ENCODE results near the gene MAPK11. TPM values are rescaled to one million over a fixed set of nuclear protein-coding genes. Genes with fewer than 3 reads are reported as not detected.

The MAPK11 gene
- polyA plus RNA-seq (ENCODE audit: insufficient read length in 4 of 4): 1 to 10 TPM; 6.0 to 9.7 (median 7.9) TPM

DNA sequence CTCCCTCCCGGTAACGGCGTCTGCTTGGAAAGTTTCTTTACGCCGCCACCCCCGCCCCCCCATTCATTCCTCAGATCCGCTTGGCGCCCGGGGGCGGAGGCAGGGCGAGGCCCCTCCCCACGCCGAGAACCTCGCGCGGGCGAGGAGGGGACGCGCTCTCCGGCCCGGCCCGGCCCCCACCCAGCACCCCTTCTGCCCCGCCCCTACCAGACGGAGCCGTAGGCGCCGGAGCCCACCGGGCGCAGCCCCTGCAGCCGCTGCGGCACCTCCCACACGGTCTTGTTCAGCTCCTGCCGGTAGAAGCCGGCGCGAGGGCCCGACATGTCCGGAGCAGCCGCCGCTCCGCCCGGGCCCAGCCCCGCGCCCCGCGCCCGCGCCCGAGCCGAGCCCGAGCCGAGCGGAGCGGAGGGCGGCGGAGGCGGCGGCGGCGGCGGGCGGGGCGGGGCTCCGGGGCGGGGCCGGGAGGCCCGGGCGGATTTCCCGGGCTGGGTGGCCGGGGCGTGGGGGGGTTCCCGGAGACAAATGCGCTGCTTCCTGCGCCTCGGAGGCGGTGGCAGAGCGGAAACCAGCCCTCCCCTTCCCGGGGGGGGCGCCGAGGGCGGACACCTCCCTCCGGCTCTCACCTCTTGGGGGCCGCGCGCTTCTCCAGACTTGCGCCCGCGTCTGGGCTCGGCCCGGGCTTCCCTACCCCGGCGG is at the start of gene MAPK11:
Gene MAPK11, minus strand, starts transcription at position 411 of the 696 bp plus-strand sequence. Its CDS starts 88 bp downstream, at position 323.
- DNase-seq (ENCODE audit: low read depth in 4 of 4, low spot score in 3 of 4): no peak

DNA sequence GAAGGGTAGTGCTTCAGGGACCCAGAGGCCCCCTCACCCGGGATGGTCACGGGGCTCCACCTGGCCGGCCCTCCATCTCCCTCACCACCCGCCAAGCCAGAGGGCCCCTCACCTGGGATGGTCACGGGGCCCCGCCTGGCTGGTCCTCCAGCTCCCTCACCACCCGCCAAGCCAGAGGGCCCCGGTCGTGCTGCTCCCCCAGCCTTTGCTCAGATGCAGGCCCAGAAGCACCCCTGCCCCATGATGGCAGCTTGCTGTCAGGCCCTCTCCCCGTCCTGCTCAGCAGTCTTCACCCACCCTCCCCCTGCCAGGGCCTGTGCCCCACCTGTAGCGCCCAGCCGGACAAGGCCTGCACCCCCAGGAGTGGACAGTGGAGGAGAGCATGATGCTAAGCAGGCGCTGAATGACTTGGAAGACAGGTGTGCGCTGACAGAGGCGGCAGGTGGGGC is 49.3 kb upstream of the MAPK11 start:
- no peak for DNase-seq (ENCODE audit: low read depth in 4 of 4, low spot score in 3 of 4)

DNA sequence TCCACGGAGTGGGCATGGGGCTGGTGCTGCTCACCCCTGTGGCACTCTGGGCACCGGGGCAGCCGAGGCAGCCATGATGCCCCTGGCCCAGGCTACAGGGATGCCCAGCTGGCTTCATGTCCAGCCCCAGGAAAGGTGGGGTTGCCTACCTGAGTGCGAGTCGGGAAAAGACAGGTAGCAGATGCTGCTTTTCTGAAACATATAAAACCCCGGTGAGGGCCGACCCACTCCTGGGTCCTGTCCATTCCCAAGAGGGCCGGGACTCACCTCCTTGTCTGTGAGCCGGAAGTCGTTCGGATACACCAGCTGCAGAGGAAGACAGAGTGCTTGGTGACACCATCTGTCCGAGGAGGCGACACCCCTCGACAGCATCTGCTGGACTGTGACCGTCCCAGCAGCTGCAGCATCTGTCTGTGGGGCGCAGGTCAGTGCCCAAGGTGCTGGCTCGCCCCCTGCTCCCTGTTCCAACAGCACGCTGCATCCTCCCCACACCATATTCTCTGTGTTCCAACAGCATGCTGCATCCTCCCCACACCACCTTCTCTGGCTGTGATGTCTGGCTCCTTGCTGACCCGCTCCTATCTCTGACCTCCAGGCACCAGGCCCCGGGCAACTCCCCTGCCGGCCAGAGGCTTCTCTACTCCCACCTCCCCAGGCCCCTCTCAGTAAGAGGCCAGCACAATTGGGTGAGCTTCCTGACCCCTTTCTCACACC is 48.7 kb upstream of the MAPK11 start:
- DNase-seq (ENCODE audit: low read depth in 4 of 4, low spot score in 3 of 4): no peak

DNA sequence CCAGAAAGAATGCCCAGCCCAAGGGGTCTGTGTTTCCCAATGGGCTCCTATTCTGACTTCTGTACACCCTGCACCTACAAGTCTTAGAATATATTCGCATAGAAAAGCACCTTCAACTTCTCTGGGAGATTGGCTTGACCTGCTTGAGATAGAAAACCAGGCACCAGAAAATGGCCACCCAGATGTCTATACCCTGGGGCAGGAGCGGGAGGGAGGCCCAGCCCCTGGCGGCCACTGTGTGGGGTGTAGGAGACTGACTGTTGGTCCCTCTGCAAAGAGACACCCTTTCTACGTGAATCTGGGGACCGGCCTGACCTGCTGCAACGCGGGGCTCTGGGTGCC is 48.1 kb upstream of the MAPK11 start:
- DNase-seq (ENCODE audit: low read depth in 4 of 4, low spot score in 3 of 4): no peak

DNA sequence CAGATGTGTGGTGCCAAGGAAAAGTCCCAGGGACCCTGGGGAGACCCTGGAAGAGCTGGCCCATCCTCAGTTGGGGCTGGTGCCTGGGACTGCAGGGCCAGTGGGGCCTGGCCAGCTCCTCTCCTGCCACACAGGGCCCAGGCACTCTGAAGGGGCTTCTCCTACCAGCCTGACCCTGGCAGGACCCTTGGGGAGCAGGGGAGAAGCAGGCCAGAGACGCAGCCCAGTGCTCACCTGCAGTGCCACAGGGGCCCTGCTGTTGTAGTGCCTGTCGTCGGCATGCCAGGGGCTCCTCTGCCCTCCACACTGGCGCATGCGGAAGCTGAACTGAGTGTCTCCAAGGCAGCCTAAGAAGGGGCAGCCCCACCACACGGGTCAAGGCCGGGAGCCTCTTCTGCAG is 47.5 kb upstream of the MAPK11 start:
- DNase-seq (ENCODE audit: low read depth in 4 of 4, low spot score in 3 of 4): no peak

DNA sequence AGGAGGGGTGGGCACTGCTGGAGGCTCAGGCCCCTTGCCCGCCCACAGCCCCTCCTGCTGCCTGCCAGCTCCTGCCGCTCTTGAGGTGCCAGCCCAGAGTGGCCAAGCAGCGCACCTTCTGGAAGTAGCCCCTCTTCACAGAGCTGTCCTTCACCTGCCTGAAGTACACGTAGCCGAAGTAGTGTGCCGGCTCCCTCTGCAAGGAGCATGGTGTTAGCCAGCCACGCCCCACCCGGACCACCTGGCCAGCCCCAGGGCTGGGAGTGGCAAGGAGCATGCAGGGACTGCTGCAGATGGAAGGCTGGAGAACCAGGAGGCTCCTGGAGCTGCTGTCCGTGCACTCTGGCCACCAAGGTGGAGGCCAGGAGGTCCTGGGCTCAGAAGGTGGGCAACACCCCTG is 47.0 kb upstream of the MAPK11 start:
- no peak for DNase-seq (ENCODE audit: low read depth in 4 of 4, low spot score in 3 of 4)

DNA sequence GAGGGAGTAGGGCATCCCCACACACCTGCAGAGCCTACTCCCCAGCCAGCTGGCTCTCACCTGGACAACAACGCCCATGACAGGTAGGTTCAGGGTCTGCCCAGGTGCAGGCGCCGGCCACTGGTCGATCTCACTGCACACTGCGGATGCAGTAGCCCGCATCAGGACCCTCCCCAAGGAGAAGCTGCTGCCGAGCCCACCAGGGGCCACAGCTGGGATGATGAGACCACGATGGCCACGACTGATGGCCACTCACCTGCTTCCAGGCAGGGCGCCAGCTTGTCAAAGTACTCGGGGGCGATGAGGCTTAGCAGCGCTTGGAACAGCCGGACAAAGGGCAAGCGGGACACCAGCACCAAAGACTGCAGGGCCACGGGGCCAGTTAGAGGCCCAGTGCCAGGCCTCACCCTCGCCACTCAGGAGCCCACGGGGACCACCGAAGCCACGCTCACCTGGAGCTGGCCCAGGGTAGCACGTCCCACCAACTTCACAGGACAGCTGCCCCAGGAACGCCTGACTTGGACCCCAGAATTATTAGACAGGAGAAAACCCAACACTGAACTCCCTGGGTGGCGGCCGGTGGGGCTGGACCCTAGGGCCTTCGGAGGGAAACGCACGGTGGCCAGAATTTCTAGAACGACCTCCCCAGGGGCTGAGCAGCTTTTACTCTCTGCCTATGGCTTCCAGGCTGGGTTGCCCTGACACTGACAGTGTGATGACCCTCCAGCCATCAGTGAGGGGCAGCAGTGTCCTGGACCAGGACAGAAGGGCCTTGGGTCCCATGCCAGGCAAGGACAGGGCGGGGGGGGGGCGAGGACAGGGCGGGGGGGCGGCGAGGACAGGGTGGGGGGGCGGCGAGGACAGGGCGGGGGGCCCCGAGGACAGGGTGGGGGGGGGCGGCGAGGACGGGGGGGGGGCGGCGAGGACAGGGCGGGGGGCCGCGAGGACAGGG is 46.2 kb upstream of the MAPK11 start:
- no peak for DNase-seq (ENCODE audit: low read depth in 4 of 4, low spot score in 3 of 4)

DNA sequence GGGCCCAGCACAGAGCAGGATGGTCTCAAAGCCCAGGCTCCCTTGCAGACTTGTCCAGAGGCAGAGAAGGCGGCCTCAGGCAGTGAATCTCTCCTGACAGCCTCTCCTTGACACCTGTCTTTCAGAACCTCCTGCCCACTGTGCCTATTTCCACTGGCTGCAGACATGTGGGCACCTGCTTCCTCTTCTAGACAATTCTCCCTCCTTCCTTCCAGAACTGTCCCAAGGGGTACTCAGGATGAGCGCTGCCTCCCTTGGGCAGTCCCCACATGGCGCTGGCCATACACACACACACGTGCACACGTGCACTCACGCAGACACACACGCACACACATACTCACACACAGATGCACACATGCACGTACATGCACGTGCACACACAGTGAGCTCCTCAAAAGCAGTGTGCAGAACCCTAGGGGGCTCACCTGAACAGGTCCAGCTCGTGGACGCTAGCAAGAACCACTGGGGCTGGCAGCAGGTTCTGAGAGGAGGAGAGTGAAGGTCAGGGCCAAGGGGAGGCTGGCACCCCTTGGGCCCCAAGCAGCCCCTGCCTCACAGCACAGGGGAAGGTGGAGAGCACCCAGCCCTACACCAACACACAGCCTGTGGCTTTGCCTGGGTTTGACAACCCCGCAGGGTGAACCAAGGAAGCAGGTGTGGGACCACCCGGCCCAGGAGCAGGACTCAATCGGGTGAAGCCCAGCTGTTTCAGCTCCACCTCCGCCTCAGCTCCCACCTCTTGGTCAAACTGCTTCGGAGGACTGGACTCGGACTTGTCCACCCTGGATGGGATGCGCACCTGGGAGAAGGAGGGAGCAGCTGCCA is 45.3 kb upstream of the MAPK11 start:
- DNase-seq (ENCODE audit: low read depth in 4 of 4, low spot score in 3 of 4): no peak

DNA sequence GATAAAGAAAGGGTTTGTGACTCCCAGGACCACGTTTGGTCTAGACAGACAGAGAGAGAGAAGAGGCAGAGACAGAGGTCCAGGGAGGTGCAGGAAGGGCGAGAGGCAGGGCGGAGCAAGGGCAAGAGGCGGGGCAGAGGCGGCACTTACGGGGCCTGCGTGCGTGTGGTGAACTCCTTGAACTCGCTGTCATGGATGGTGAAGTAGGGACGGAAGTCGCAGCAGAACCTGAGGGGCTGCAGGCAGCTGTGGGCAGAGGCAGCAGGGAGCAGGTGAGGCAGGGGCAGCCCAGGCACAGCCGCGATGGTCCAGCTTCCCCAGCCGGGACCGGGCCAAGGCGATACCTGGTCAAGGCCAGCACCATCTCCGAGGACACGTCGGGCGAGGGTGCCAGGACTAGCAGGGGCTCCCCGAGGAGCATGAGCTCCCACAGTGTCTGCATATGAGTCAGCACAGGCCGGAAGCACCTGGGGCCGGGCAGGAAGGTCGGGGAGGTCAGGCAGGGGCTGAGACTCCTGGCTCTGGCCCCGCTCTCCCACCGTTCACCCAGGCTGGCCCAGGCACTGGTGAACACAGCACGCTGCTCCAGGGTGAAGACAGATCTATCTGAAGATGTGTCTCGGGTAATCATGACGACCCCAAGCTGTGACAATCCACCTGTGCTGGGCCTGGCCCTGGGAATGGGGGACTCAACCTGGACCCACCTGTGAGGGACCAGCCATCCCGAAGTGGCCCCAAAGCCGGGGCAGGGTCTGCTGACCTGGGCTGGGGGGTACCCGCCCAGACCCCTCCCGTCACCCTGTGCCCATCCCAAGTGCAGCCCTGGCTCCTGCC is 44.5 kb upstream of the MAPK11 start:
- no peak for DNase-seq (ENCODE audit: low read depth in 4 of 4, low spot score in 3 of 4)

DNA sequence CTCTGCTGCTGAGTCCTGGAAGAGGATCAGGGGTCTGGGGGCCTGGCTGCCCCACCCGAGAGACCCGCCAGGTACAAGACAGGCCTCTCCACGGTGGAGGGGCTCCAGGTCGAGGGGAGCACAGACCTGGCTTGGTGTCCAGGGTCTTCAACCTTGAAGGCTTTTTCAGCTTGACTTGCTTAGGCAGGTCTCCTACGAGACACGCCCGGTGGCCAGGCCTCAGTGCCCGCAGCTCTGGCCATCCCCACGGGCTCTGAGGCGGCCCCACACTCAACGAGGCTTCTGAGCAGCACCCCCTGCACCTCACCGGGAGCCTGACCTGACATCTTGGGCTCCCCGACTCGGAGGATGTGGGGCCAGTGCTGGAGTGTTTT is 43.9 kb upstream of the MAPK11 start:
- DNase-seq (ENCODE audit: low read depth in 4 of 4, low spot score in 3 of 4): no peak

DNA sequence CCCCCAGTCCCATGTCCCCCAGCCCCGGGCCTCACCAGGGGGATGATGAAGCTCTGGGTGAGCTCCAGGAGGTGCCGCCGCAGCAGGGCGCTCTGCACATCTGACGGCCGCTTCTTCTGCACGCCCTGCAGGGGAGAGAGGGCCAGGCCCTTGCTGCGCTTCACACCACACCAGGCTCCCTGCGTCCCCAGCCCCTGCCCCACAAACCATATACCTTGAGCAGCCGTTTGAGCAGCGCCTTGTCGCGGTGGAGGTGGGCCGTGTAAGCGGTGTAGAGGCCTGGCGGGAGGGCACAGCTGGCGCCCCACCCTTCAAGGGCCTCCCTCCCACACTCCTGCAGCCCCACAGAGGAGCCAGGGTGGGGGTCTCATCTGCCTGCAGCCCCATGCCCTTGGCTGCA is 43.4 kb upstream of the MAPK11 start:
- no peak for DNase-seq (ENCODE audit: low read depth in 4 of 4, low spot score in 3 of 4)

DNA sequence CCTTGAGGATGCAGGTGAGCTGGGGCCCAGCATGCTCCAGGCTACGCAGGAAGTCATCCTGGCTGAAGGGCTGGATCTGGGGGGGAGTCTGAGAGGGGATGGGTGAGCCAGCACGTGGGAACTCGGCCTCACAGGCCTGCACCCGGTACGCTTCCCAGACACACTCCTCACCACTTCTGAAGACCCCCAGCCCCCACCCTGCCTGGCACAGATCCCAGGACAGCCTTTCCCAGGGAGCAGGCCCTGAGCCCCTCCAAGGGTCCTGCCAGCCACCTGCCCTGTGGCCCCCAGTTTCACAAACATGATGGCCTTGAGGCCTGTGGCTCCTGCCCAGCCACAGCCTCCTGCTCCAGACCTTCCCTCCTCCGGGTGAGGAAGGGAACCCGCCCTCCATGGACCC is 42.8 kb upstream of the MAPK11 start:
- no peak for DNase-seq (ENCODE audit: low read depth in 4 of 4, low spot score in 3 of 4)

DNA sequence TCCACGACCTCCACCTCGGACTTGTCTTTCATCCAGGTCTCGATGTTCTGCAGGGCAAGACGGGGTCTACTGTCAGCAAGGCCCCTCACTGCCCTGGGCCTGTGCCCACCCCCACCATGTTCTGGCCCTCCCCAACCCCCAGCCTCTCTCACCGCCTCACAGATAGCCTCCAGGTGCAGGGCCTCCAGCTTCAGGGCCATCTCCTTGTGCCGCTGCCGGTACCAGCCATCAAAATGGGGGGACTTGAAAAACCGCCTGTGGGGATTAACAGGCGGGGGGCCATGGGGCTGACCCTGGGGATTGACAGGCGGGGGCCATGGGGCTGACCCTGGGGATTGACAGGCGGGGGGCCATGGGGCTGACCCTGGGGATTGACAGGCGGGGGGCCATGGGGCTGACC is 42.2 kb upstream of the MAPK11 start:
- DNase-seq (ENCODE audit: low read depth in 4 of 4, low spot score in 3 of 4): no peak

DNA sequence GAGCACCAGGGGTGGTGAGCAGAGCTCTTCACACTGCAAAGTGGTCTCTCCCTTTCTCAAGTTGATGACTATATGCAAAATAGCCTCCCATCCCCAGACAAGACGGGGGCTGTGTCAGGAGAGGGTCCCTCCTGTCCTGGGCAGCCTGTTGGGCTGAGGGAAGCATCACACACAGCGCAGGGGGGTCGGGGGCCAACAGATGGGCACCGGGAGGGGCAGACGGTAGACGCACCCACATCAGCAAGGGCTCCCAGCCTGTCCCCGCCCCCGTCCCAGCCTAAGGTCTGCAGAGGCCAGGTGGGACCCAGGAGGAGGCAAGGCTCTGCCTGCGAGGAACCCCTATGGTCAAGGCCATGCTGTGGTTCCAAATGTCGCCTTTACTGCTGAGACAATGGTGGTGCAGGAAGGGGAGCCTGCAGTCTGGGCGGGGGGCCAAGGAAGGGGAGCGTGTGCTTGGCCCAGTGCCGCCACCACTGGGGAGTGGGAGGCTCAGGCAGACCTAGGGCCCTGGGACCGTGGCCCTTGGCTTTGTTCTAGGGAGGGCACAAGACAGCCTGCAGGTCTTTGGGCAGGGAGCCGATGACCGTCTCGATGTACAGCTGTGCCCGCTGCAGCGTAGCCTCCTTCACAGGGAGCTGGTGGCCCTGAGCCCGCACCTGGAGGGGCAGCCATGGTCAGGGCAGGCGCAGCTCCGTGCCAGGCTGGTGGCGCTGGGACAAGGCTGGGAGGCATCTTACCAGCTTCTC is 41.6 kb upstream of the MAPK11 start:
- no peak for DNase-seq (ENCODE audit: low read depth in 4 of 4, low spot score in 3 of 4)

DNA sequence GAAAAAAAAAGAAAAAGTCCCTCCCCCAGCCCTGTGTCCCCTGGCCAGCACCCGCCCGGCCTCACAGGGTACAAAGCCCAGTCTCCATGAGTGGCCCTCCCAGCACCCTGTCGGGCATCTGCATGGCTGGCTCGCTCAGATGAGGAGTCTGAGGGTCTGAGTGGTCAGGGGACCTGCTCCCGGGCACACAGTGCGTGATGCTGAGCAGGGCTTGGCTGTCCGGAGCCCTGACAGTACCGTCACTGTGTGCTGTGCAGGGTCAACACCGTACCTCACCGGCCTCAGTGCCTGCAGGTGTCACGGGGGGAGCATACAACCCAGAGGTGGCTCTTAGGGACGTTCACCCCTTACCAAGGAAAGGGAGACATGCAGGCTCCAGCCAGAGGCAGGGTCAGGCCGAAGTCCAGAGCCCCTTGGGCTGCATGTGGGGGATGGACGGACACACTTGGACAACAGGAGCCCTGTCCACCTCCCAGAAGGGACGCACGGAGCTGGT is 40.8 kb upstream of the MAPK11 start:
- no peak for DNase-seq (ENCODE audit: low read depth in 4 of 4, low spot score in 3 of 4)

DNA sequence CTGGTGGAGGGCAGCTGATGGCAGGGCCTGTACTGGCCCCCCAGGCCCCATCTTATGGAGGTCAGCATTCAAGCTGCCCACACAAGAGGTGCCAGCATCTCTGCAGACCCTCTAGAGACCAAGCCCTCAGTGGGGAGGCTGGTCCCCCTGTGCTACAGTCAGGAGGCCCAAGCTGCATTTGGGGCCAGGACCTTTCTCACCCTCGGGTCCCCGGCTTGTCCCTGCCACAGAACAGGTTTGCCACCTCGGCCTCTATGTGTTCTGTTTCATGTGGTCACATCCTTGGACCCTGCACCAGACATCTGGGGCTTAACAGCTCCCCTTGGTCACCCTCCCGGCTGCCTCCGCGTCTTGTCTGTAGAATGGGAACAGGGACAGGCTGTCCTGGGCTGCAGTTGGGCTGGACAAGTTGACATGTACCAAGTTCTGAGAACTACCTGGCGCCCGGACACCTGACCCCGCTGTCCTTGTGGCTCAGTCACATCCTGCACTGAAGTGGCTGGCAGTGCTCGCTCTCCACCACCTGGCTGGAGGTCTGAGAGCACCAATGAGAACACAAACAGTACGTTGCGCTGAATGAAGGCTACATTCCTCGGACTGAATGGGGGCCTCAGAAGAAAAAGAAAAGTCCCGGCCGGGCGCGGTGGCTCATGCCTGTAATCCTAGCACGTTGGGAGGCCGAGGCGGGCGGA is 40.0 kb upstream of the MAPK11 start:
- DNase-seq (ENCODE audit: low read depth in 4 of 4, low spot score in 3 of 4): no peak

DNA sequence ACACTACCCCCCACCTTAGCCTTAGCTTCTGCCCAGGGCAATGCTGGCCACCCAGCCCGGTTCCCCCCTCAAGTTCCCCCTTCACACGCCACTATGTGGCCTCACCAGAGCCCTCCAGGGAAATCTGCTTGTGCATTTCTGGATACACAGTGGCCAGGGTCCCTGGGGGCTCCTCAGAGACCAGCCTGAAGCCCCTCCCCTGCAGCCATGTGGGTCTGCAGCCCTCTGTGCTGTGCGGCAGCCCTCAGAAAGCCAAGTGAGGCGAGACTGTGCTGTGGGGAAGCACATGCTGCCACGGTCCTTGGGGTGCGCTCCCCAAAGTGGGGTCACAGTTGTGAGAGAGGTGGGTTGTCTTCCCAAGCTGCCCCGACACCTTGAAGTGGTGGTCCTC is 39.4 kb upstream of the MAPK11 start:
- no peak for DNase-seq (ENCODE audit: low read depth in 4 of 4, low spot score in 3 of 4)

DNA sequence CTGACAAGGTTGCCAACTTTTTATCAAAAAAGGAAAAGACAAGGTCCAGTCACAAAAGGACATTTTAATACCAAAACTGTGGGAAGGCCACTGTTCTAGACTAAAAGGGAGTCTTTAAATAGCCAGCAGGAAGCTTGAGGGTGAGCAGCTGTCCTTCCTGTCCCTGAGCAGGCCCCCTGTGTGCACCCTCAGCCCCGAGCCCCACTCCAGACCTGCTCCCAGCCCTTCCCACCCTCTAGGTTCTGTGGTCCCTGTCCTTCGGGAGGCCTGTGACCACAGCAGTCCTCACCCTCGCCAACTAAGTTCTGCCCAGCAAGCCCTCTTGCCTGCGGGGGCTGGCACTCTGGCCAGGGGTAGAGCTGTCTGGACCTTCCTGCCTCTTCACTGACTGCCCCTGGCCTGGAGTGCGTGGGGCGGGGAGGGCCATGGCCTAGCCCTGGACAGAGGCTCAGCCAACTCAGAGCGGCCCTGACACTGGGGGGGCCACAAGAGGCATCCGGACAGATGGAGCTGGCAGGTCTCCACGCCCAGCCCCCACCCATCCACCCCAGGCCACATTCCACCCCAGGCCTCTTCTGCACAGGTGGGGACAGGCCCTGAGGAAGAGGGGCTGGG is 38.9 kb upstream of the MAPK11 start:
- DNase-seq (ENCODE audit: low read depth in 4 of 4, low spot score in 3 of 4): no peak

All from left renal pelvis (tissue), 4 donors.